Measurements from ENCODE around the gene NR2C2.
"Not testable (repeated sequence)": the region's sequence is repeated elsewhere in the genome, so short reads cannot be mapped to it uniquely, and the experiment has no call there.

Gene NR2C2

DNA sequence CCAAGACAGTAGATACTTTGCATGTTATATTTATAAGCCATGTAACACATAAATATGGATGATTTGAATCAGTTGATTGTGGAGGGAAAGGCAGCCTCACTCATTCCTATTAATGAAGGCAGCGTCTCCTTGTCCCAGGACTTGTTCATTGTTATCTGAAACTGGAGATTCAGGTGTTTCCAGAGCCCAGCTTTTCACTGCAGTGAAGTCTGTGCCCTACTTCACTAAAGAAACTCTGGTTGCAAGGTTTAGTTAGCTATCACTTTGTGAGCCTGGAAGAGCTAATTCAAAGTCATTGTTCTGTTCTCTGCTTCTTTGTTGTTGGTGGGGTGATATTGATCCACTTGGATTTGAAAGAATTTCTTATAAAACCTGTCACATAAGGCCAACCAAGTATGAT lies 9.8 kb downstream of the NR2C2 start:
- H3K4me3 ChIP-seq (ENCODE audit: low read depth, low read length): no peak overlapping the region

DNA sequence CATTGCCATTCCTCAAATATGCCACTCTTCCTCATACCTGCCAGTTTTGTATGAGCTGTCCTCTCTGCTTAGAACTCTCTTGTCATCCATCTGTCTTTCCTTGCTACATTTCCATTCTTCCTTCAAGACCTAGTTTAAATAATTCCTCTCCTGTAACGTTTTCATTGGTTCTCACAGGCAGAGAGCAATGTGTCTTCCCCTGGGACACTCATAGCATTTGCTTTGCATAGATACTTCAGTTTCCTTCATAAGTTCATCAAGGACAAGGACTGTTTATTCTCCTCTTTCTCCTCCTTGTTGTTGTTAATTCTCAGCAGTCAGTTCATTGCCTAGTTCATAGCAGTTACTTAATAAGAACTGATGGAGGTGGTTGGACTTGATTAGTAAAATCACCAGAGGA lies 10.5 kb downstream of the NR2C2 start:
- H3K4me3 ChIP-seq (ENCODE audit: low read depth, low read length): no peak overlapping the region

DNA sequence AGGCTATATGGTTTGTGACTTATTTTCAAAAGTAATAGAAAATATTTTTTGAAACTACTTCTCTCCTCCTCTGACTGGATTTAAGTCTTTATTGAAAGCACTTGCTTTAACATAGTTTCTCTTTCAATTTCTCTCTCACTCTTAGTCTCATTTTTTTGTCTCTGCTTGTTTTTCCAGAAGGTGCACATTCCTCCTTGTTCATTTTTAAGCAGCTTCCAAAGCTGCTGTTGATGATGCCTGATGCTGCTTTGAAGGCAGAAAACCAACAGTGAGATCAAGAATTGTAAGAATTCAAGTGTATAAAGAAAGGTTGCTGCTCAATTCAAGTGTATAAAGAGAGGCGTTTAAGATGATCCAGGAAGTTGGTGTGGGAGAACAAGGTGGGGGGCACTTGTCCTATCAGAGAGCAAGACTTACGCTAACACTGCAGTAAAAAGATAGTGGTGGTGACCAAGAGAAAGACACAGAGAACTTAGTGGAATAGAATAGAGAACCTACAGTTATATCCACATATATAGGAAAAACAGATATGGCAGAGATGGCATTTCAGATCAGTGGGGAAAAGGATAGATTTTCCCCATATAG lies 12.1 kb downstream of the NR2C2 start:
- H3K4me3 ChIP-seq (ENCODE audit: low read depth, low read length): no peak overlapping the region

DNA sequence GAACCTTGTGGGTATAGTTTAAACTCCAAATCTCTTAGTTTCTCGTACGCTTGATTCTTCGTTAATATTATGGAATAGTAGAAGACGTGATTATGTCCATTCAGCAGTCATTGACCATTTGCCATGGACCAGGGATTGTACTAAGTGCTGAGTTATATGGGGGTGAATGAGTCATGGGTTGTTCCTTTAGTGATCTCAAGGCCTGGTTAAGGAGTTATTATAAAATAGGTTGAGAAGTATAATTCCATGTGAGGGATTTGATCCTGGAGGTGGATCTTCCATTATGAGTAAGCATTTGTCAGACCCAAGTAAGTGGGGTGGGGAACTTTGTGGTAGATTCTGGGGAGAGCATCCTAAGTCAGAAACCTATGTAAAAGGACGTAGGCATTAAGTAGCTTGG lies 15.4 kb downstream of the NR2C2 start:
- no peak overlapping the region for H3K4me3 ChIP-seq (ENCODE audit: low read depth, low read length)

DNA sequence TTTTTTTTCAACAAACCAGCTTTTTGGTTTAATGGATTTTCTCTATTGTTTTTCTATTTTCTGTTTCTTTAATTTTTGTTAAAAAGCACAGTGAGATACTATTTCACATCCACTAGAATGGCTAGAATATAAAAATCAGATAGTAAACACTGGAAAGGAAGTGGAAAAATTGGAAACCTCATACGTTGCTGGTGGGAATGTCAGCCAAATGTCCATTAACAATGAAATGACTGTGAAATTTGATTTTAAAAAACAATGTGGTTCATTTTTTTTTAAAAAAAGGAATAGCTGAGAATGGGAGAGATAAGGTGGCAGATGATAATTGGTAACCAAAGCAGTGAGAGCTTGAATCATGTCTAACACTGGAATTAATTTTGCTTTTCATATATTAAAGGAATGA lies 19.9 kb downstream of the NR2C2 start:
- no peak overlapping the region for H3K4me3 ChIP-seq (ENCODE audit: low read depth, low read length)

DNA sequence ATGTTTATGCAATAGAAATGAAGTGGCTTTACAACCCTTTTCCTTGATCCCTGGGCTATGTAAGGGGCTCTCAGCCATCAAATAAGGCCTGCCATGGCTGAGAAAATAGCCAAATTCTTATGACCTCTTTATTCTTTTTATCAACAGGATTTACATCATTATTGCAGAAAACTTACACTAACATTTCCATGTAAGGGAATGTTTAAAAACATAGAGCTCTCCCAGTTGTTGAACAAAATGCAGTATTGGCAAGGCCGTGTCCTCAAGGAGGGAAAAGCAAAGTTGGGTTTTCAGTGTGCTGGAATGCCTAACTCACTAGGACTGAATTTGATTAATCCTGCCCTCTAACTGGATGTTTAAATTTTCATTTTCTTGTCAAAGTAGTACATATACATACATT lies 22.3 kb downstream of the NR2C2 start:
- H3K4me3 ChIP-seq (ENCODE audit: low read depth, low read length): no peak overlapping the region

DNA sequence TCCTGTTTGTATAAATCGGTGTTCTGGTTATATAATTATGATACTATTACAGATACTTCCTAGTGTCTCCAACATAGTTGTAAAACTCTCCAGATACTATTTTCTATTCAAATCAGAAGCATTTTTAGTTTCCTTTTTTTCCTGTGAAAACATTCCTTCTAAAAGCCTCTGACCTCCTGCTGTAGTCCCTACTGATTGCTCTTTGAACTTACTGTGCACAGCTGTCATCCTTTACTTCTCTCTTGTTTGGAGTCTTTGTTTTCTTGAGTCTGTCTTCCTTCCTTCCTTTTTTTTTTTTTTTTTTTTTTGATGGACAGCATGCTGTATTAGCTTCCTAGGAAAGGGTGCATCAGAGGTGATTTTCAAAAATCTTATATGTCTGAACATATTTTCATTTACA lies 28.9 kb downstream of the NR2C2 start:
- no peak overlapping the region for H3K4me3 ChIP-seq (ENCODE audit: low read depth, low read length)

DNA sequence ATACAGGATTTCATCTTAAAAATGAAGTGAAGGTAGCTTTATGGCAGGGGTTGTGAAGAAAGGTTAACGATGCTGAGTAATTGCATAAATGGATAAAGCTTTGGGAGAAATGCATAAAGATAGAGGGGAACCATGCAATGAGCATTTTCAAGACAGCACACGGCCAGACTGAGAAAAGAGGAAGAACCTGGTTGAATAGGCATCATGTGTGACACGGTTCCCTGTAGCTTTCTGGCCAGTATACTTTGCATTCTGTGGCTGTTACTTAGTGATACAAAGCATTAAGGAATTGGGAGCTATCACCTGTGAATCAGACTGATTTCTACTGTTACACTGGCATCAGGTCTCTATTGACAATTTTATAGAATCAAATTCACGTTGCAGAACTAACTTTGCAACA lies 33.3 kb downstream of the NR2C2 start:
- no peak overlapping the region for H3K4me3 ChIP-seq (ENCODE audit: low read depth, low read length)

DNA sequence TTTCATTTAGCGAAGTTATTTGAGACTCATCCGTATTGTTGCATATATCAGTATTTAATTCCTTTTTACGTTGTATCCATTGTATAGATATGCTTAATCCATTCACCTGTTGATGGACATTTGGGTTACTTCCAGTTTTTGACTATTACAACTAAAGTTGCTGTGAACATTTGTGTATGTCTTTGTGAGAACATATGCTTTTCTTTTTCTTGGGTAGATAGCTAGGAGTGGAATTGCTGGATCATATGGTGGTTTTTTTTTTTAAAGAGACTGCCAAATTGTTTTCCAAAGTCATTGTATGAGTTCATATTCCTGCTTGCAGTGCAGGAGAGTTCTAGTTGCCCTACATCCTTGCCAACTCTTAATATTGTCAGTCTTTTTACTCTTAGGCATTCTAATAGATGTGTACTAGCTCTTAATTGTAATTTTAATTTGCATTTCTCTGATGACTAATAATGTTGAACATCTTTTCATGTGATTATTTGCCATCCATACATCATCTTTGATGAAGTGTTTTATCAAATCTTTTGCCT lies 37.3 kb downstream of the NR2C2 start:
- H3K4me3 ChIP-seq (ENCODE audit: low read depth, low read length): no peak overlapping the region

DNA sequence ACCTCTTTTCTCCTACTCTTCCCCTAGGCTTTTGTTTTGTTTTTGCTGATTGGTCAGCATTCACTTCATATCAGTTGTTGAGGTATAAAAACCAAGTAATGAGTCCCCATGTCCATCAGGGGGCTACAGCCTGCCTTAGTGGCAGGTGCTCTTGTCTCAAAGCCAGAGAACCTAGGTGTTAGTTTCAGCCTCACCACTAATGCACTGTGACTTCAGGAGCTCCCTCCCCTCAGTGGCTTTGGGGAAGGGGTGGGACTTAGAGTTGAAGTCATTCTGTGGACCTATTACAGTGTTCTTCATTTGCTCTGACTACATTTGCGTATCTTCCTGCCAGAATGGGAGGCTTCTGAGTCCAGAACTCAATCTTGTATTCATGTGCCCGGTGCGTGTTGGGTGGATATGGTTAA lies 41.6 kb downstream of the NR2C2 start:
- no peak overlapping the region for H3K4me3 ChIP-seq (ENCODE audit: low read depth, low read length)

DNA sequence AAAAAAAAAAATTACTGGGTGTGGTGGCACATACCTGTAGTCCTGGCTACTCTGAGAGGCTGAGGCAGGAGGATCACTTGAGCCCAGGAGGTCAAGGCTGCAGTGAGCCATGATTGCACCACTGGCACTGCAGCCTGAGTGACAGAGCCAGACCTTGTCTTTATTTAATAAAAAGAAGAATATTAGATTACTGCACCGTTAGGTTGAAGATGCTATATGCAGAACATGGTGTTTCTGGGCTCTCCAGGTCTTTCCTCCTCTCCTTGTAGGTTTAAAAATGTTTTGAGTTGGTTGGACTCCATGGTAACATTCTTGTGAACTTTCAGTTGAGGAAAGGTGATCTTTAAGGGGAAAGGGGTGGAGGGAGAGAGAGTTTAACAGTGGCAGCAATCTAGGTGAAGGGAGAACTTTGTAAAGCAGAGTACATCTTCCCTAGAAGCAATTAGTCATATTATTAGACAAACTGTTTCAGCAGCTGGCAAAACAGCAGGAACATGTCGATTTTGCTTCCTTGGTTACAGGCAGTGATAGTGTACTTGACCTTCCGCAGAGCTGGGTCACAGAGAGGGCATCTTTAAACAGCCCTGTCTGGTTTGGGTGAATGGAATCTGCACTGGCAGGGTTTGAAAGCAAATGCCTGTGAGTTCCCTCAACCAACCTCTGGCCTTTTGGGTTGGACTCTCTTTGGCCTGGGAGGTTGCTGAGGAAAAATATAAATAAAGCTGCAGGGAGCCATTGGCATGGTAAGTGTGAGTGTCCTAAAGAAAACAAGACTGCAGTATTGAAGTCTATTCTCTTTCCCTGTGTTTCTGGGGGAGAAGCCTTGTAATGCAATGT lies 42.8 kb downstream of the NR2C2 start:
- H3K4me3 ChIP-seq (ENCODE audit: low read depth, low read length): no peak overlapping the region

DNA sequence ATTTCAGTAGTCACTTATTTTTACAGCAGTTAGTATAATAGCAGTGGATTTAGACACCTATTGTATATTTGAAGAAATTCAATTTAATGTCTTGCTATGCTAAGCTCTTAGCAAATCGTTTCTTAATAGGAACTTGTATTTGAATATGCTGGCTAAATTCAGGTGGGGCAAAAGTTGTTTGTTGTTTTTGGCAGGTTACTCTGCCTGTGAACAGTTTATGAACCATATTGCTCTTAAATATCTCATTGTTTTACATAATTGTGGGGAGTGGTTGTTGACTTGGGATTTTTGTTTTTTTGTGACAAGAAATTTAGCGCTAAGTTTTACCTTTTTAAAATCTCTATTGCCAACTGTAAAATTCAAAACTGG lies 43.4 kb downstream of the NR2C2 start:
- H3K4me3 ChIP-seq (ENCODE audit: low read depth, low read length): no peak overlapping the region

DNA sequence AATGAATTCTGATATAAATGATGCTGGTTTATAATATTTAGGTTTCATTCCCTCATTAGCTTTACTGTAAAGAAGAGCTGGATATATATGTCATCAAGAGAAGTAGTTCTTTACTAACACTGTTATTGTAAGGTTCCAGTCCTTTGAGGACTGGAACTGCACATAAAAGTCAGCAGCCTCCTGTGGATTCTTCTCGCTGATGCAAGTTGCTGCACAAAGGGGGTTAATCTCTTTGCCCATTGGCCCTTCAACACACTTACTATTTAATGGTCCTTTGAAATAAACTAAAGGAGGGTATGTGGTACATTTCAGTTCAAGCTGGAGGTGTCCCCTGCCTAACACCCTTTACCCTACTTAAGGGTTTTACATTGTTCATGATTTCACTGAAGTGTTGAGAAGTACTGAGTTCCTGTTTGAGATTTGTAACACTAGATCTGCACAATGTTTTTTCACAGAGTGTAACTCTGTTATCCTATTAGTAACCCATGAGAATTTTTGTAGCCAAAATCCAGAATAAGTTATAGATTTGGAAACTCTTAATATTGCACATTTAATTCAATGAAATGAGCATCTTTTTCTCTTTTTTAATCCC lies 43.9 kb downstream of the NR2C2 start:
- no peak overlapping the region for H3K4me3 ChIP-seq (ENCODE audit: low read depth, low read length)

DNA sequence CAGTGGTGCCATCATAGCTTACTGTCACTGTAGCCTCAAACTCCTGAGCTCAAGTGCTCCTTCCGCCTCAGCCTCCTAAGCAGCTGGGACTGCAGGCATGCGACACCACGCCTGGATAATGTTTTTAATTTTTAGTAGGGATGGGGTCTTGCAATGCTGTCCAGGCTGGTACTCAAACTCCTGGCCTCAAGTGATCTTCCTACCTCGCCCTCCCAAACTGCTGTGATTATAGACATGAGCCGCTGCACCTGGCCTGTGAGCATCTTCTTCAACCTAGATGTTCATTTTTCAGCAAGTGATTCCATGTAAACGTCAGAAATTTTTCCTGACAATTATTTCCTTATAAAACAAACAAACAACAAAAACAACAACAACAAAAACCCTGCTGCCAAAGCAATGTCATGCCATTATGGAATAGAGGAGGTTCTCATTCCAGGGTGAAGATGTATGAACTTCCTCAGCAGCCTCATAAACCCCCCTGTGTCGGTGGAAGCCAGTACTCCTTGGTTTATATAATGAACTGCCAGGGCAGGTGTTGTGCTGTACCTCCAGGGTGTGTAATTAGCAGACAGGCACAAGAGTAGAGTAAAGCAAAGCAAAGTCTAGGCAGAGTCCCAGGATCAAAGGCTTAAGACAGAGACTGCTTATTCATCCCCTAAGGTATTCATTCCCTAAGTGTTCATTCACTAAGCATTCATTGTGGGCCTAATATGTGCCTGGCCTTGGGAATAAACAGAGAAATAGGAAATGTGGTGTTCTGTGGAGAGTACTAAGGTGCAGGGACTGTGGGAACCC lies 44.6 kb downstream of the NR2C2 start:
- no peak overlapping the region for H3K4me3 ChIP-seq (ENCODE audit: low read depth, low read length)

DNA sequence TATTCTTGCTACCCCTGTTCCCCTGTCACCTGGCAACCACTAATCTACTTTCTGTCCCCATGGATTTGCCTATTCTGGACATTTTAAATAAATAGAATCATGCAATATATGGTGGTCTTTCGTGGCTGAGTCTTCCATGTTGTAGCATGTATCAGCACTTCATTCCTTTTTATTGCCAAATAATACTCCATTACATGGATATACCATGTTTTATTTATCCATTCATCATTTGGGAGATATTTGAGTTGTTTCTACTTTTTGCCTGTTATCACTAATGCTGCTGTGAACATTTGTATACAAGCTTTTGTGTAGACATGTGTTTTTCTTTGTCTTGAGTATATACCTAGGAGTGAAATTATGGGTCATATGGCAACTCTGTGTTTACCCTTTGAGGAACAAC lies 50.6 kb downstream of the NR2C2 start:
- H3K4me3 ChIP-seq (ENCODE audit: low read depth, low read length): no peak overlapping the region

DNA sequence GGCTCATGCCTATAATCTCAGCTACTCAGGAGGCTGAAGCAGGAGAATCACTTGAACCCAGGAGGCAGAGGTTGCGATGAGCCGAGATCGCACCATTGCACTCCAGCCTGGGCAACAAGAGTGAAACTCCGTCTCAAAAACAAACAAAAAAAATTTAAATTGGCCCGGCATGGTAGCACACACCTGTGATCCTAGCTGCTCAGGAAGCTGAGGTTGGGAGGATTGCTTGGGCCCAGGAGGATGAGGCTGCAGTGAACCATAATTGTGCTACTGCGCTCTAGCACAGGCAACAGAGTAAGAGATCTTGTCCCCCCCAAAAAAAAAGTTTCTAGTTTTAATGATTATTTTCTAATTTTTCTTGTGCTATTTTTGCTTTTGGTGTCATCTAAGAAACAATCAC lies 51.8 kb downstream of the NR2C2 start:
- not testable (repeated sequence) for H3K4me3 ChIP-seq (ENCODE audit: low read depth, low read length)

DNA sequence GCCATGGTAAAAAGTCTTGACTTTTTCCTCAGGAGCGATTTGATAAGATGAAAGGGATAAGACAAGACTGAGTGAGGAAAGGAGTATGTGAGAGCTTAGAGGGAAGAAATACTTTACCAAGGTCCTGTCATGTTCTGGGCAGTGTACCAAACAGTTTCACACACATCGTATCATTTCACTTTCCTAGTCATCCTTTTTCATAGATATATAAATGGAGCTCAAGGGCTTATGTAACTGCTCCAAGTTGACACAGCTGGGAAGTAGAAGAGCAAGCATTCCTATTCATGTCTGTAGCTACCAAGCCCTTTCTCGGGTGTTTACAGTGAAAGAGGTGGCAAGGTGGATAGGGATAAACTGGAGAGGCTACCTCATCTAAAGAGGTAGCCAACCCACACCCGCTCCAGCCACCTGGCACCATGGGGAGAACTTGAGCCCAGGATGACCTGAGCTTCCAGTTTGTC lies 60.3 kb downstream of the NR2C2 start:
- no peak overlapping the region for H3K4me3 ChIP-seq (ENCODE audit: low read depth, low read length)

DNA sequence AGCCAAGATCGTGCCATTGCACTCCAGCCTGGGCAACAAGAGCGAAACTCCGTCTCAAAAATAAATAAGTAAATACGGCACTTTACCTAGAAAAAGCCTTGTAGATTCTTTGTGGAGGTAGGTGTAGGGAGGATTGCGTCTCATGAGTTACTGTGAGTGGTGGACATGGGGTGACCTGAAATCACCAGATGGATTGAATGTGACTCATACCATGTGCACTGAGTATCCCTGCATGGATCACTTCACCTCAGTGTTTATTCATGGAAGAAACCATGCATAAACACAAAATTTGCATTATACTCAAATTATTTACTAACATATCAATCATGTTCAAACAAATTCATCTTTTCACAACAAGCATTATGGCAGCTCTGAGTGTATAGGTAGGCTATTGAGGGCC lies 61.8 kb downstream of the NR2C2 start:
- no peak overlapping the region for H3K4me3 ChIP-seq (ENCODE audit: low read depth, low read length)

DNA sequence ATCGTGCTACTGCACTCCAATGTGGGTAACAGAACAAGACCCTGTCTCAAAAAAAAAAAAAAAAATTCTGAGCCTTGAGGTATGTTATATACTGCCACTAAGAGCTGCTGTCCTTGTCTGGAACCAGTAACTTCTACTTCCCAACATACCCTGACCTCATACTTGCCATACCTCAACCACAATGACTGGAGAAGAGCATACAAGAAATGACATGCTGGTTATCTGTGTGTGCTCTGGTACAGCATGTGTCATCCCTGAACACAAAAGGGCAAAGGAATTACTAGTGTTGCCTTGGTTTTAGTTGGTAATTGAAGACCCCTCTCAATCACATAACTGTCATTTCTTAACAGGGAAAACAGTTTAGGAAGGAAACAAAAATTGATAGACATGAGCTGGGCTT lies 63.3 kb downstream of the NR2C2 start:
- no peak overlapping the region for H3K4me3 ChIP-seq (ENCODE audit: low read depth, low read length)

DNA sequence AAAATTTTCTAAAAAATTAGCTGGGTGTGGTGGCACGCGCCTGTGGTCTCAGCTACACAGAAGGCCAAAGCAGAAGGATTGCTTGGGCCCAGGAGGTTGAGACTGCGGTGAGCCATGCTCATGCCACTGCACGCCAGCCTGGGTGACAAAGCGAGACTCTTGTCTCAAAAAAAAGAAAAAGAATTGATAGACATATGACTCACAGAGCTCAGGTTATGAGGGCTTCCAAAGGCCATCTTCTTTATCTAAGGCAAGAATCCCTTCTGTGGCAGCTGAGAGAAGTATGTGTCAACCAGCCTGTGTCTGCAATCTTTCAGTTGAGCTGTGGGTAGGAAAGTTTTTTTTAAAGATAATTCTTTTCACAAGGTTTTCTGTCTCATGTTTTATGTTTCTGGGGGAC lies 63.8 kb downstream of the NR2C2 start:
- H3K4me3 ChIP-seq (ENCODE audit: low read depth, low read length): no peak overlapping the region

DNA sequence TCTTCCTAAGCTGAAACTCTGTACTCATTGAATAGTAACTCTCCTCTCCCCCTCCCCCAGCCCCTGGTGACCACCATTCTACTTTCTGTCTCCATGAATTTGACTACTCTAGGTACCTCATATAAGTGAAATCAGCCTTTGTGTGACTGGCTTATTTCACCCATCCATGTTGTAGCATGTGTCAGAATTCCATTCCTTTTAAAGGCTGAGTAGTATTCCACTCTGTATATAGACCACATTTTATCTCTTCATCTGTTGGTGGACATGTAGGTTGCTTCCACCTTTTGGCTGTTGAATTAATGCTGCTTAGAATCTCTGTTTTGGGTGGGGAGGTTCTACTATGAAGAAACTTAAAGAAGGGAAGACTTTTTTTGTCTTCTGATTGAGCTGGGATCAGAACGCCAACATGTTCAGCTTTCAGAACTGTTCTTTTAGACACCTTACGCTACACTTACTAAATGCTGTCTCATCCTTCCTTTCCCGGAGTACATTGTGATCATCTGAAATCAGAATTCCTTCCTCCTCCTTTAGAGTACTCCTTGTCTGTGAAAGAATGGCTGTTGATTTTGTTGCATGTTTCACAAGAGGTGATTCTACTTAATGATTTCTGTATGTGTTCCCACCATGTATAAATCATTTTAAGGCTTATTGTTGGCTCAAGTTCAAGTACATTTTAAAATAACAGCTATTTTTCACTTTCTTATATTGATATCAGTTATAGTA lies 67.4 kb downstream of the NR2C2 start:
- no peak overlapping the region for H3K4me3 ChIP-seq (ENCODE audit: low read depth, low read length)
